ENCODE data around the gene GGA1.

The GGA1 gene

GRCh38 chr22:37618072-37618656, 9.5 kb downstream of the GGA1 start:
- no peak overlapping the region for H3K4me3 ChIP-seq (replicated peaks in 1 of 2; ENCODE audit: low read depth in 2 of 2, low read length in 2 of 2)
- TF ChIP-seq CTCF (IDR thresholded peaks at IDR 0.05; ENCODE audit: low read depth, low read length) = no peak
- DNase-seq (ENCODE audit: low read depth in 2 of 2) = no peak

GRCh38 chr22:37618674-37619073, 10.0 kb downstream of the GGA1 start:
- no peak for TF ChIP-seq CTCF (IDR thresholded peaks at IDR 0.05; ENCODE audit: low read depth, low read length)
- DNase-seq (ENCODE audit: low read depth in 2 of 2) = no peak
- no peak overlapping the region for H3K4me3 ChIP-seq (replicated peaks in 1 of 2; ENCODE audit: low read depth in 2 of 2, low read length in 2 of 2)

GRCh38 chr22:37619991-37620390, 11.4 kb downstream of the GGA1 start:
- TF ChIP-seq CTCF (IDR thresholded peaks at IDR 0.05; ENCODE audit: low read depth, low read length) = no peak
- DNase-seq (ENCODE audit: low read depth in 2 of 2) = no peak
- no peak overlapping the region for H3K4me3 ChIP-seq (replicated peaks in 1 of 2; ENCODE audit: low read depth in 2 of 2, low read length in 2 of 2)

GRCh38 chr22:37621352-37621860, 12.8 kb downstream of the GGA1 start:
- no peak for DNase-seq (ENCODE audit: low read depth in 2 of 2)
- no peak for TF ChIP-seq CTCF (IDR thresholded peaks at IDR 0.05; ENCODE audit: low read depth, low read length)
- no peak overlapping the region for H3K4me3 ChIP-seq (replicated peaks in 1 of 2; ENCODE audit: low read depth in 2 of 2, low read length in 2 of 2)

GRCh38 chr22:37623075-37624016, 14.7 kb downstream of the GGA1 start:
- DNase-seq (ENCODE audit: low read depth in 2 of 2) = peak; percentile 62 to 70
- peak; percentile 76 for TF ChIP-seq CTCF (IDR thresholded peaks at IDR 0.05; ENCODE audit: low read depth, low read length)
- no peak overlapping the region for H3K4me3 ChIP-seq (replicated peaks in 1 of 2; ENCODE audit: low read depth in 2 of 2, low read length in 2 of 2)

- TF ChIP-seq CTCF (IDR thresholded peaks at IDR 0.05; ENCODE audit: low read depth, low read length) = no peak
- H3K4me3 ChIP-seq (replicated peaks in 1 of 2; ENCODE audit: low read depth in 2 of 2, low read length in 2 of 2) = no peak overlapping the region
- no peak for DNase-seq (ENCODE audit: low read depth in 2 of 2)
Observed at GRCh38 chr22:37624017-37624365, 15.4 kb downstream of the GGA1 start.
